Stimulated activated CD4-positive, alpha-beta T cell treated with anti-CD3 and anti-CD28 coated beads, Interleukin-15, amount 100 ng/mL, for 1 hour (primary cell): ENCODE results near the gene IP6K1.
"Not testable (repeated sequence)": the region's sequence is repeated elsewhere in the genome, so short reads cannot be mapped to it uniquely, and the experiment has no call there.

ENCODE experiments used
- DNase-seq, 2 donors: peaks; one replicate each; pipeline ENCODE4 v3.0.0-alpha.2; 2020; ENCODE audit warnings: low read depth in 1 of 2, low spot score in 1 of 2

Gene IP6K1

GRCh38 chr3:49786357-49787181 lies at the start of gene IP6K1:
IP6K1 (minus strand) TSS chr3:49786542; CDS start chr3:49748040, 38,502 bp downstream.
- peak; percentile 97 to 99 for DNase-seq

- DNase-seq: no peak
Measured at GRCh38 chr3:49831341-49831740, 45.0 kb upstream of the IP6K1 start.

DNA sequence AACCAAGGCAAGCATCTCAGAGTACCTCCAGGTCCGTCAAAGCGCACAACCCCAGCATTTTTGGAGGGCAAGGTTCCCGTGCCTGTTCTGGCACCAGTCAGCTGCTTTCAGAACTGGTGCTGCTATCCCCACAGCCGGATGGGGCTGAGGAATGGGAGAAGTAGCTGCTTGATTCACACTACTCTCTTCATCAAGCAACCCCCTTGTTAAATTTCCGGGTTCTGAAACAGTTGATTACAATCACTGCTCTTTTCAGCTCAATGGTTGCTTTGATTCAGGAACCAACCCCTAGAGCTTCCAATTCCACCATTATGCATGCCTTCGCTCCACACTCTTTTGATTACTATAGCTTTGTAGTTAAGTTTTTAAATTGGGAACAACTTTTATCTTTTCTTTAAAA lies 39.7 kb upstream of the IP6K1 start:
- DNase-seq: no peak

DNA sequence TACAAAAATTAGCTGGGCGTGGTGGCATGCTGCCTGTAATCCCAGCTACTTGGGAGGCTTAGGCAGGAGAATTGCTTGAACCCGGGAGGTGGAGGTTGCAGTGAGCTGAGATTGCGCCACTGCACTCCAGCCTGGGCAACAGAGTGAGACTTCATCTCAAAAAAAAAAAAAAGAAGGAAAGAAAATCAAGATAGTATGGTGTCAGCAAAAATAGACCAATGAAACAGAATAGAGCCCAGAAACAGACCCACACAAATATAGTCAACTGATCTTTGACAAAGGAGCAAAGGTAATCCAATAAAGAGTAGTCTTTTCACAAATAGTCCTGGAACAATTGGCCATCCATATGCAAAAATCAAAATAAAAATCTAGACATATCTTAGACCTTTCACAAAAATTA lies 36.8 kb upstream of the IP6K1 start:
- DNase-seq: not testable (repeated sequence)

GRCh38 chr3:49813497-49814174 lies 27.3 kb upstream of the IP6K1 start, which contains the start of gene UBA7:
UBA7 (minus strand) TSS chr3:49813953; CDS start chr3:49813787, 166 bp downstream.
- DNase-seq: no peak

DNA sequence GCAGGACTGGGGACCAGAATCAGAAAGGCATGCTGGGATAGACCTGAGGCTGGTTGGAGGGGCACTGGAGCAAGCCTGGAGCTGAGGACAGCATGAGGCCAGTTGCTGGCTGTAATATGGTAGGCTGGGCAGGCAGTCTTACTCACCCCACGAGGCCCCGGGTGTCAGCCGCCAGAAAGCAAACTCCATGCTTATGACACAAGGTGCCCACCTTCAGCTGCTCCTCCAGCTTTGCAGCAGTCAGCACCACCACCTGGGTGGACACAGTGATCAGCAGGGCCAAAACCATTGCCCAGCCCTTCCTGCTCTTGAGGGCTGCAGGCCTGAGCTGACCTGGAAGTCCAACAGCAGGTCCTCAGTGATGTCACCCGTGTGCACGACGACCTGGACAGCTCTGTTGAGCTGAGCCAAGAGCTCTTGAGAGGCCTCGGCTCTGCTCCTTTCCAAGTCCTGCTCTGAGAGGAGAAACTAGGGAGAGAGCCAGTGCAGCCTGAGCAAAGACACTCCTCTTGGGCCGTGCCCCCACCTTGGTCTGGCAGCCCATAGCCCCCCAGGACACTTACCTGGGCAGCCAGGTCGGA lies 26.7 kb upstream of the IP6K1 start:
- no peak for DNase-seq

GRCh38 chr3:49807431-49808114 lies 21.2 kb upstream of the IP6K1 start:
- DNase-seq: no peak

- no peak for DNase-seq
Measured at GRCh38 chr3:49806850-49807249, 20.5 kb upstream of the IP6K1 start.

DNA sequence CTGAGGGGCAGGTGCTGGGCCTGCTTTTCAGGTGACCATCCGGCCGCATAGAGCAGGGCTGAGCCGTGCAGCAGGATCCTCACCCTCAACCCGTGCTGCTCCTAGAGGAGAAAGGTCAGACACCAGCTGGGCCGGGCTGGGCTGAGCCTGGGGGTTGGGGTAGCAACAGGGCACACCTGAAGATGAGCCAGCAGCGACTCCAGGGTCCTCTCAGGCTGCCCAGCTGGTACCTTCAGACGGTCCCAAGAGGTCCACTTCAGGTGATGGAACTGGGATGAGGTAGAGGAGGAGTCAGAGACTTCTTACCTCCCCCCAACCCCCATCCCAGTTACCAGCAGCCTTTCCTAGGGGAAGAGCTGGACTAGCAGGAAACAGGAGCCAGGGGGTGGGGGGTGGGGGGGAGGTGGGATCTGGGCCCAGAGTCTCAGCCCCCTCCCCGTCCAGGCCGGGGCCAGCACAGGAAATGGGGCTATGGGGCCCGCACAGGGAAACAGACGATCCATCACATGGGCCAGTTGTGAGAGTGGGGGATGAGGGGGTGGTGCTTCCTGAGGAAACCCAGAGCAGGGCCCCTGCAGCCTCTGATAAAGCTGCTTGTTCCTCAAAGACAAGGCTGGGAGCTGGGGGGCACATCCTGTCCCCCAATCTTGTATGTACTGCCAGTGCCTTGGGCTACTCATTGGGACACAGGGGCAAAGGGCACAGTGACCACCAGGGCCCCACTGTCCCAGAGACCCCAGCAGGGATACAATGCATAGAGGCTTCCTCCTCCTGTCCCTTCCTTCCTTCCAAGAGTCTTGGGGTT lies 19.8 kb upstream of the IP6K1 start:
- DNase-seq: no peak

DNA sequence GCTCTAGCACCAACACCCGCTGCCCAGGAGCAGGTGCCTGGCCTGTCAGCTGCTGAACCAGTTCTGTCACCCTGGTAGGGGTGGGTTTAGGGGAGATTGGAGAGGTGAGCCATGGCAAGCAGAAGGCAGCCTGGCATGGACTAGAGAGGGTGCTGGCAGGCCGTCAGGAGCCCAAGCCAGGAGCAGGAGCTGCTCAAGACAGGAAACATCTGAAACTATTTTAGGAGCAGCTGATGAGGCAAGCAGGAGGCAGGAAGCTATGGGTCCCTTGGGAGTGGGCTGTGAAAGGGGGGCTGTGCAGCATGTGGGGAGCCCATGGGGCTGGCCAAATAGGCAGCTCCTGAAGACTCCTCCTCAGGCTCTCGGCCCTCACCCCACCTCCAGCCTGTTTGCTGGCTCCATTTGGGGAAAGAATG lies 19.0 kb upstream of the IP6K1 start:
- no peak for DNase-seq

DNA sequence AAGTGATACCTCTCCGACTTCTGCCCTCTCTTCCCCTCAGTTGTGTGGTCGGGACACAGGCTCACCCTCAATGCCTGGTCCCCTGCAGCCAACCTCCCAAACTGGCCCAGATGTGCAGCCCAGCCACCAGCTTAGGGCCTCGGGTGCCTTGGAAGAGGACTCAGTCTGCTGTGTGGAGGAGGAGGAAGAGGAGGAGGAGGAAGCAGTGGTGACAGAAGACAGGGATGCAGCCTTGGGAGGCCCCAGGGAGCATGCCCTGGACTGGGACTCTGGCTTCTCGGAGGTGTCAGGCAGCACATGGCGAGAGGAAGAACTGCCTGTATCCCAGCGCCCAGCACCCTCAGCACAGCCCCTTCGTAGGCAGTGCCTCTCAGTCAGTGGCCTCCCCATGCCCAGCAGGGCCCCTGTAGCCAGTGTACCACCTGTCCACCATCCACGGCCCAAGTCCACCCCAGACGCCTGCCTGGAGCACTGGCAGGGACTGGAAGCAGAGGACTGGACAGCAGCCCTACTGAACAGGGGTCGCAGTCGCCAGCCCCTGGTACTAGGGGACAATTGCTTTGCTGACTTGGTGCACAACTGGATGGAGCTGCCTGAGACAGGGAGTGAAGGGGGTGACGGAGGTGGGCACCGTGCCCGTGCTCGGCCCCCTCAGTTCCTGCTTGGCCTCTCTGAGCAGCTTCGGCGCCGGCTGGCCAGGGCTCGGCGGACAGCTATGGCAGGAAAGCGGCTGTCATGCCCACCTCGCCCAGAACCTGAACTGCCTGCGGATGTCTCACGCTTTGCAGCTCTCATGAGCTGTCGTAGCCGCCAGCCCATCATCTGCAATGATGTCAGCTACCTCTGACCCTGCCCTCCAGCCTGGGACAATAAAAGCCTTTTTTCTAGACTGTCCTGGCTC lies 18.0 kb upstream of the IP6K1 start:
- DNase-seq: no peak

DNA sequence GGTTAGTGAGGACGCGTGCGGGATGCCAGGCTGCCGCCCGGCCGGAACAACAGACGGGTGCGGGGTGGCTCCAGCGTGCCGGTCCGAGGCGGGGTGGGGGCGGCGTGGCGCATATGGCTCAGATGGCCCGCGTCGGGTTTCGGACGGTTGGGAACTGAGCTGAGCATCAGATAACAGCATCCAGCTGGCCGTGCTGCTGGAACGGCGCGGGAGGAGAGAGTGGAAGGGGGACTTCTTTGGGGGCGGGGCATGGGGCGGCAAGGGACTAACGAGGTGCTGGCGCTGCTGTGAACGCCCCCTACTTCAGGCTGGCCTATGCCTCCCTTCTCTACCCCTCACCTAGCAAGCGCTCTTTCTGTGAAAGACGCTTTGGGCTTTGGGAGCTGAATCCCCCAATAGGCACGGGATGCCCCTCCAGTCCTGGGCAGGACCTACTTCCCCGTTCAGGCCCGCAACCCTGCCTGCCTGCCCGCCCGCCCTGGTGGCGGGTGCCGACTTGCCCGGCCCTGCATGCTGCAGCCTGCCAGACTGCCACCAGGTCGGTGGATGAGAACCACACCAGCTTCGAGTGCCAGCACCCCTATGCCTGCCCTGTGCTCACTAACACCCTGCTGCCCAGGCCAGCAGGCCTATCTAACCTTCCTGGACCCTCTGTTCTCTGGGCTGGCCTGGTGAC lies 17.3 kb upstream of the IP6K1 start:
- peak in 1 of 2 donors; percentile 20 for DNase-seq

GRCh38 chr3:49802719-49803464 lies 16.6 kb upstream of the IP6K1 start, which contains the start of gene INKA1:
INKA1 (plus strand) TSS chr3:49803261; CDS start chr3:49803393, 132 bp downstream.
- peak; percentile 73 to 75 for DNase-seq

GRCh38 chr3:49801160-49801559 lies 14.8 kb upstream of the IP6K1 start:
- no peak for DNase-seq

DNA sequence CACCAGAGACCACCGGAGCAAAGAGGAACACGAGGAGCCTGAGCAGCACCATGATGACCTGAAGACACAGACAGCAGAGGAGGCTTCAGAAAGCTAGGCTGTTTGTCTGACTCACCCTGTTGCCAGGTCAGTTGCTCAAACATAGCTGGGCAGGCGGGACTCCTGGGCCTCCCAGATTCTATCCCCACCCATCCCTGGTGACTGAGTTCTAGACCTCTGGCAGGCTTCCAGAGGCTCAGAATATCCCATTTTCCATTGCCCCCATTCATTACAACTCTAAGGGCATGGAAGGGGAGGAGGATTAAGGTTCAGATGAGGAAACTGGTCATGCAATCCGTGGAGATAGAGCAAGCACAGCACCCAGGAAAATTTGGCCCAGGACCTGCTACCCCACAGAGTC lies 13.4 kb upstream of the IP6K1 start, which contains the start of gene CDHR4:
Gene CDHR4, minus strand, starts transcription at position 113 of the 400 bp plus-strand sequence. Its CDS starts 61 bp downstream, at position 52.
- DNase-seq: no peak

GRCh38 chr3:49799105-49799504 lies 12.8 kb upstream of the IP6K1 start:
- no peak for DNase-seq

GRCh38 chr3:49794926-49795905 lies 8.9 kb upstream of the IP6K1 start:
- DNase-seq: no peak
